Peyer's patch (tissue), 4 donors: Measurements from ENCODE around the gene KCNN3. TPM values are rescaled to one million over a fixed set of nuclear protein-coding genes. Genes with fewer than 3 reads are reported as not detected.

ENCODE experiments used
- DNase-seq, 3 donors: peaks; one replicate each; pipeline ENCODE4 v3.0.0-alpha.2; 2017 to 2019
- H3K27ac ChIP-seq, 4 donors: fragments of 200-600 bp; sonication (generic); one replicate each; pipeline ENCODE4 v1.5.1; 2016 to 2019
- H3K27me3 ChIP-seq, 2 donors: fragments of 200-600 bp; sonication (generic); one replicate each; pipeline ENCODE4 v1.5.1; 2019
- H3K36me3 ChIP-seq, 3 donors: fragments of 200-600 bp; sonication (generic); one replicate each; pipeline ENCODE4 v1.5.1; 2016 to 2019
- H3K4me1 ChIP-seq, 4 donors: fragments of 200-600 bp; sonication (generic); one replicate each; pipeline ENCODE4 v1.5.1; 2016 to 2019
- H3K4me3 ChIP-seq, 4 donors: fragments of 200-600 bp; sonication (generic); 1 replicate in 3 of 4; 2 replicates in 1 of 4; pipeline ENCODE4 v1.5.1; 2016 to 2019; ENCODE audit warnings: mild to moderate bottlenecking in 1 of 4
- H3K9me3 ChIP-seq, 4 donors: fragments of 200-600 bp; sonication (generic); one replicate each; pipeline ENCODE4 v1.5.1; 2016 to 2019; ENCODE audit warnings: mild to moderate bottlenecking in 1 of 4
- CTCF ChIP-seq, 6 experiments: fragments of 450-650 bp in 4 of 6; fragments of 200-600 bp in 2 of 6; sonication (generic) in 1 of 6; IDR thresholded peaks; one replicate each; pipeline ENCODE4 v1.5.1; 2017 to 2019; ENCODE audit warnings: antibody characterized with exemption in 6 of 6, mild to moderate bottlenecking in 3 of 6, moderate library complexity in 1 of 6
- POLR2A ChIP-seq, 2 donors: fragments of 450-650 bp; IDR thresholded peaks; one replicate each; pipeline ENCODE4 v1.5.1; 2017; ENCODE audit warnings: antibody characterized with exemption in 2 of 2, mild to moderate bottlenecking in 2 of 2, moderate library complexity in 2 of 2
- total RNA-seq, 4 donors: library from RNA; depleted of rRNA; stranded (reverse); fragments of >200 nt; gene quantifications; one replicate each; pipeline ENCODE4 v1.1.0, GENCODE V29; 2016

KCNN3 gene
- total RNA-seq, 4 donors from 2014 or later: 0.85 to 1.7 (median 1.2) TPM

GRCh38 chr1:154768456-154769125 is 101.5 kb downstream of the KCNN3 start:
- H3K9me3 ChIP-seq: no peaks in the 10 kb centered on the region
- DNase-seq: no peak

GRCh38 chr1:154767315-154768240 is 102.5 kb downstream of the KCNN3 start:
- Histone ChIP-seq H3K4me1 (no peaks in the 10 kb centered on the region), H3K9me3 (no peaks in the 10 kb centered on the region), H3K27me3 (no peaks in the 10 kb centered on the region), H3K36me3 (no peaks in the 10 kb centered on the region), H3K4me3 (no peak overlapping the region), H3K27ac (peak overlapping the region in 1 of 4 donors; percentile 1)
- DNase-seq: no peak
- TF ChIP-seq CTCF (IDR thresholded peaks at IDR 0.05) (no peak), POLR2A (IDR thresholded peaks at IDR 0.05) (no peak)

More at GRCh38 chr1:154768456-154769125, 101.5 kb downstream of the KCNN3 start:
- TF ChIP-seq CTCF (IDR thresholded peaks at IDR 0.05): no peak
- TF ChIP-seq POLR2A (IDR thresholded peaks at IDR 0.05): no peak
- no peak overlapping the region for H3K4me3 ChIP-seq
- H3K4me1 ChIP-seq: no peaks in the 10 kb centered on the region
- H3K27me3 ChIP-seq: no peaks in the 10 kb centered on the region
- peak overlapping the region in 1 of 4 donors; percentile 1 for H3K27ac ChIP-seq
- H3K36me3 ChIP-seq: no peaks in the 10 kb centered on the region

- Histone ChIP-seq H3K4me3 (no peak overlapping the region), H3K4me1 (peaks cover 0 to 1% (median 0%) of the 10 kb centered on the region in 4 donors), H3K27ac (no peak overlapping the region), H3K36me3 (no peaks in the 10 kb centered on the region), H3K27me3 (no peaks in the 10 kb centered on the region), H3K9me3 (no peaks in the 10 kb centered on the region)
- DNase-seq: no peak
- TF ChIP-seq POLR2A (IDR thresholded peaks at IDR 0.05) (no peak), CTCF (IDR thresholded peaks at IDR 0.05) (peak in 4 of 6 experiments; percentile 25 to 34 (median 26))
Observed at GRCh38 chr1:154765970-154766369, 104.1 kb downstream of the KCNN3 start.

- no peak overlapping the region for H3K27ac ChIP-seq
- H3K36me3 ChIP-seq: no peaks in the 10 kb centered on the region
- DNase-seq: no peak
- H3K4me3 ChIP-seq: no peak overlapping the region
- H3K9me3 ChIP-seq: no peaks in the 10 kb centered on the region
- H3K4me1 ChIP-seq: peaks cover 0 to 11% (median 3%) of the 10 kb centered on the region in 4 donors
- TF ChIP-seq CTCF (IDR thresholded peaks at IDR 0.05) (no peak), POLR2A (IDR thresholded peaks at IDR 0.05) (no peak)
- H3K27me3 ChIP-seq: no peaks in the 10 kb centered on the region
Observed at GRCh38 chr1:154764773-154765172, 105.3 kb downstream of the KCNN3 start.

GRCh38 chr1:154764181-154764580 is 105.9 kb downstream of the KCNN3 start:
- Histone ChIP-seq H3K4me3 (no peak overlapping the region), H3K27me3 (no peaks in the 10 kb centered on the region), H3K4me1 (peaks cover 0 to 11% (median 3%) of the 10 kb centered on the region in 4 donors), H3K27ac (no peak overlapping the region), H3K36me3 (no peaks in the 10 kb centered on the region), H3K9me3 (no peaks in the 10 kb centered on the region)
- no peak for TF ChIP-seq CTCF (IDR thresholded peaks at IDR 0.05)
- no peak for TF ChIP-seq POLR2A (IDR thresholded peaks at IDR 0.05)
- DNase-seq: no peak
